Brain microvascular endothelial cell (primary cell): ENCODE data around the gene TC2N.
"Not testable (repeated sequence)": the region's sequence is repeated elsewhere in the genome, so short reads cannot be mapped to it uniquely, and the experiment has no call there.

Experiments used
- DNase-seq: peaks from one replicate; pipeline ENCODE4 v3.0.0-alpha.2; 2020
- H3K27ac ChIP-seq: fragments of 250-450 bp; sonication (Bioruptor Pico); 2 replicates; pipeline ENCODE4 v1.5.1; 2020; ENCODE audit warnings: mild to moderate bottlenecking, moderate library complexity
- H3K27me3 ChIP-seq: fragments of 250-450 bp; sonication (Bioruptor Pico); replicated peaks from 2 replicates; pipeline ENCODE4 v1.5.1; 2020; ENCODE audit warnings: mild to moderate bottlenecking
- H3K36me3 ChIP-seq: fragments of 250-450 bp; sonication (Bioruptor Pico); replicated peaks from 2 replicates; pipeline ENCODE4 v1.5.1; 2020; ENCODE audit warnings: mild to moderate bottlenecking
- H3K4me3 ChIP-seq: 2 replicates; pipeline ENCODE4 v1.5.1; 2011; ENCODE audit warnings: low read depth, mild to moderate bottlenecking, control low read depth, low read length, moderate library complexity
- CTCF ChIP-seq: IDR thresholded peaks from 2 replicates; pipeline ENCODE4 v1.5.1; 2011; ENCODE audit warnings: low read depth, mild to moderate bottlenecking, moderate library complexity, low read length, control low read depth, inconsistent platforms; ENCODE audit errors: missing control alignments
- in situ Hi-C: cut with HindIII; loops from 2 replicates; pipeline ENCODE4 v1.10.0; 2017; ENCODE audit warnings: low sequenced_read_pairs, low pct_ligation_motif_present

TC2N gene

GRCh38 chr14:91851563-91851962 is 15.8 kb downstream of the TC2N start:
- DNase-seq: no peak
- no peak for TF ChIP-seq CTCF
- Histone ChIP-seq H3K4me3 (no peak overlapping the region), H3K27ac (no peak overlapping the region), H3K36me3 (no peaks in the 10 kb centered on the region), H3K27me3 (no peaks in the 10 kb centered on the region)
- in situ Hi-C loops: no loop called here

- no peak overlapping the region for H3K27ac ChIP-seq
- no peak for TF ChIP-seq CTCF
- no peak for DNase-seq
- H3K36me3 ChIP-seq: no peaks in the 10 kb centered on the region
- in situ Hi-C loops: no loop called here
- no peak overlapping the region for H3K4me3 ChIP-seq
- H3K27me3 ChIP-seq: no peaks in the 10 kb centered on the region
These were observed 18.8 kb downstream of the TC2N start for GRCh38 chr14:91848504-91849001.

- no peak for TF ChIP-seq CTCF
- H3K4me3 ChIP-seq: no peak overlapping the region
- DNase-seq: no peak
- no peaks in the 10 kb centered on the region for H3K27me3 ChIP-seq
- in situ Hi-C loops: no loop called here
- H3K36me3 ChIP-seq: no peaks in the 10 kb centered on the region
- H3K27ac ChIP-seq: no peak overlapping the region
These were observed 19.6 kb downstream of the TC2N start for GRCh38 chr14:91847693-91848092.

- no peak overlapping the region for H3K27ac ChIP-seq
- no peak overlapping the region for H3K4me3 ChIP-seq
- in situ Hi-C loops: no loop called here
- no peak for DNase-seq
- H3K27me3 ChIP-seq: no peaks in the 10 kb centered on the region
- H3K36me3 ChIP-seq: no peaks in the 10 kb centered on the region
- no peak for TF ChIP-seq CTCF
These were observed 21.7 kb downstream of the TC2N start for GRCh38 chr14:91845652-91846051.

- DNase-seq, in situ Hi-C loops, H3K4me3 ChIP-seq, H3K36me3 ChIP-seq, H3K27me3 ChIP-seq, H3K27ac ChIP-seq: not testable (repeated sequence)
These were observed 22.3 kb downstream of the TC2N start for GRCh38 chr14:91845056-91845455.

- Histone ChIP-seq H3K36me3 (no peaks in the 10 kb centered on the region), H3K4me3 (no peak overlapping the region), H3K27ac (no peak overlapping the region), H3K27me3 (no peaks in the 10 kb centered on the region)
- no peak for DNase-seq
- no peak for TF ChIP-seq CTCF
- in situ Hi-C loops: no loop called here
These were observed 23.3 kb downstream of the TC2N start for GRCh38 chr14:91844029-91844428.
